IMR-90 (cell line): Measurements from ENCODE around the gene ASAP2.

Experiments
- CTCF ChIP-seq: conservative IDR thresholded peaks from 2 replicates; pipeline ENCODE4 v1.5.1; 2012; ENCODE audit warnings: mild to moderate bottlenecking, low read depth, low read length, improper control_type of control experiment
- FOS ChIP-seq: fragments of 150-350 bp; IDR thresholded peaks from 2 replicates; pipeline ENCODE4 v1.6.1; 2016; ENCODE audit warnings: low read depth, low read length
- POLR2A ChIP-seq: IDR thresholded peaks from 2 replicates; pipeline ENCODE4 v1.6.1; 2012; ENCODE audit warnings: mild to moderate bottlenecking, low read depth, low read length
- RAD21 ChIP-seq: IDR thresholded peaks from 2 replicates; pipeline ENCODE4 v1.6.1; 2012; ENCODE audit warnings: low read length, improper control_type of control experiment
- SMC3 ChIP-seq: fragments of 150-350 bp; IDR thresholded peaks from 2 replicates; pipeline ENCODE4 v1.6.1; 2016; ENCODE audit warnings: low read depth, mild to moderate bottlenecking, antibody characterized with exemption, low read length, moderate library complexity

DNA sequence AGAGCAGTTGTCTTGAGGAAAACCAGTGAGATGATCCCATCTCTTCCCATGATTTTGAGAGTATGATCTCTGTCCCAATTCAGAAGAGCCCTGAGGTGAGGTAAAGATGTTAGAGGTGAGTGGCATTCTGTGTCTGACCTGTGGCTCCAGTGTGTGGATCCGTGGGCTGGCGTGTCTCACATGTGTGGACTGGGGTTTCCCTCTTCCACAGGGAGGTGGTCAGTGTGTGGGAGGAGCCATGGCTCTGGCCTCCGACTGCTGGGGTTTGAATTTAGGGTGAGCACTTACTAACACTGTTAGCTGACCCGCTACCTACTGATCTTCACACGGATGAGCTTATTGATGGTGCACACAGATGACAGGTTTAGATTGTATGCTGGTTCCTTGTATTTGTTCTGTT is 31.2 kb downstream of the ASAP2 start:
- TF ChIP-seq CTCF (no peak), RAD21 (no peak), FOS (no peak), POLR2A (no peak), SMC3 (no peak)
